Endodermal cell (in vitro differentiated cells): ENCODE data around the gene WDR4. TPM values are rescaled to one million over a fixed set of nuclear protein-coding genes. Genes with fewer than 3 reads are reported as not detected.

ENCODE experiments used
- DNase-seq: peaks from one replicate; pipeline ENCODE4 v3.0.0-alpha.2; 2017
- H3K27ac ChIP-seq: 2 replicates; pipeline ENCODE4 v1.5.1; 2013; ENCODE audit warnings: mild to moderate bottlenecking, low read depth, low read length, moderate library complexity
- H3K27me3 ChIP-seq: 2 replicates; pipeline ENCODE4 v1.6.1; 2013; ENCODE audit warnings: mild to moderate bottlenecking, low read length, moderate library complexity; ENCODE audit not compliant: insufficient read depth, control insufficient read depth, poor library complexity, severe bottlenecking
- H3K36me3 ChIP-seq: 2 replicates; pipeline ENCODE4 v1.7.0; 2013; ENCODE audit warnings: mild to moderate bottlenecking, low read length, moderate library complexity; ENCODE audit not compliant: control insufficient read depth, insufficient read depth
- H3K4me1 ChIP-seq: one replicate; pipeline ENCODE4 v1.7.0; 2013; ENCODE audit warnings: low read length; ENCODE audit not compliant: control insufficient read depth, insufficient read depth
- H3K4me3 ChIP-seq: 2 replicates; pipeline ENCODE4 v1.5.1; 2013; ENCODE audit warnings: mild to moderate bottlenecking, low read length, moderate library complexity
- H3K9ac ChIP-seq: 2 replicates; pipeline ENCODE4 v1.6.1; 2013; ENCODE audit warnings: mild to moderate bottlenecking, low read length, moderate library complexity; ENCODE audit not compliant: poor library complexity, severe bottlenecking; ENCODE audit errors: extremely low read depth
- H3K9me3 ChIP-seq: 2 replicates; pipeline ENCODE4 v1.6.1; 2013; ENCODE audit warnings: mild to moderate bottlenecking, low read length, moderate library complexity; ENCODE audit not compliant: control insufficient read depth
- H3K27ac Mint-ChIP-seq: 2 replicates; pipeline ENCODE4 v1.8.0; 2020; ENCODE audit warnings: mixed read lengths
- H3K27me3 Mint-ChIP-seq: 2 replicates; pipeline ENCODE4 v1.8.0; 2021; ENCODE audit warnings: mild to moderate bottlenecking, mixed read lengths; ENCODE audit not compliant: insufficient read depth
- H3K36me3 Mint-ChIP-seq: 2 replicates; pipeline ENCODE4 v1.8.0; 2020; ENCODE audit warnings: low read depth, mixed read lengths
- H3K4me1 Mint-ChIP-seq: 2 replicates; pipeline ENCODE4 v1.8.0; 2020; ENCODE audit warnings: mixed read lengths
- H3K4me3 Mint-ChIP-seq: 2 replicates; pipeline ENCODE4 v1.8.0; 2020; ENCODE audit warnings: mild to moderate bottlenecking, moderate library complexity, mixed read lengths
- H3K9me3 Mint-ChIP-seq: 2 replicates; pipeline ENCODE4 v1.8.0; 2020; ENCODE audit warnings: mild to moderate bottlenecking, mixed read lengths
- CTCF ChIP-seq: fragments of 200-600 bp; sonication (generic); conservative IDR thresholded peaks from 2 replicates; pipeline ENCODE4 v1.5.0; 2021; ENCODE audit warnings: antibody characterized with exemption, mild to moderate bottlenecking
- WGBS, 2 experiments: methylation state at CpG; one replicate each; pipeline versions ENCODE4 v1.1.5 to v1.1.7; 2013; ENCODE audit warnings: missing lambda C conversion rate in 2 of 2, mixed read lengths in 1 of 2; ENCODE audit not compliant: insufficient coverage in 1 of 2, insufficient read length in 1 of 2; 5-methylcytosine and 5-hydroxymethylcytosine counted together
- total RNA-seq, 2 donors: library from RNA; stranded (reverse); fragmentation: NEBNext Ultra II Directional in 1 of 2; extraction: Animal tissue kit (Norgen Biotek cat#: 25700) in 1 of 2; gene quantifications; 2 replicates in 1 of 2; 3 replicates in 1 of 2; pipeline ENCODE4 v1.2.1, GENCODE V29; 2021

The WDR4 gene
- total RNA-seq, 2 donors from 2014 or later, result 26.7 to 33.5 TPM

GRCh38 chr21:42850866-42851391 is 28.4 kb downstream of the WDR4 start:
- Mint-ChIP-seq H3K4me1 (no peaks in the 10 kb centered on the region), H3K27me3 (no peaks in the 10 kb centered on the region), H3K36me3 (peaks cover 86% of the 10 kb centered on the region), H3K27ac (peak overlapping the region; percentile 35), H3K4me3 (no peak overlapping the region), H3K9me3 (no peaks in the 10 kb centered on the region)
- Histone ChIP-seq H3K4me1 (no peaks in the 10 kb centered on the region), H3K27ac (no peak overlapping the region), H3K9me3 (no peaks in the 10 kb centered on the region), H3K4me3 (no peak overlapping the region), H3K9ac (no peak overlapping the region), H3K27me3 (no peaks in the 10 kb centered on the region), H3K36me3 (peaks cover 85% of the 10 kb centered on the region)
- DNase-seq, result peak; percentile 92
- TF ChIP-seq CTCF, result peak; percentile 80
- 93 to 96% methylated on average over 12 to 21 of the region's 21 CpGs for WGBS, 2 experiments

DNA sequence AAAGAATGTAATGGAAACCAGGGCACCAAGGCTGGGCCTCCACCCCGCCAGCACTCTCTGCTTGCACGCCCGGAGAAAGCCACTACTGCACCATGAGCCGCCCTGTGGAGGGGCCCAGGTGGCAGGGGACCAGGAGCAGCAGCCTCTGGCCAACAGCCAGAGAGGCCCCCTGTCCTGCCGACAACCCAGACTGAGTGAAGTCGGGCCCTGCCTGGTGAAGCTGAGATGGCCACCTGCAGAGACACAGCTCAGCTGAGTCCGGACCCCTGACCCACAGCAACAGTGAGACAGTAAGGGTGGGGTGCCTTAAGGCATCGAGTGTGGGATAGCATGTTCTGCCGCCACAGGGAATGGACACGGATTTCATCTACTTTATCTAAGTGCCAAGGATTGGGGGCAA is 28.9 kb downstream of the WDR4 start:
- H3K4me1 Mint-ChIP-seq, result no peaks in the 10 kb centered on the region
- H3K9me3 ChIP-seq, result no peaks in the 10 kb centered on the region
- H3K27me3 Mint-ChIP-seq, result no peaks in the 10 kb centered on the region
- no peaks in the 10 kb centered on the region for H3K27me3 ChIP-seq
- no peak overlapping the region for H3K9ac ChIP-seq
- no peaks in the 10 kb centered on the region for H3K4me1 ChIP-seq
- peaks cover 84% of the 10 kb centered on the region for H3K36me3 ChIP-seq
- 89 to 93% methylated on average over 9 to 10 of the region's 10 CpGs for WGBS, 2 experiments
- H3K27ac ChIP-seq, result no peak overlapping the region
- no peak for TF ChIP-seq CTCF
- peaks cover 87% of the 10 kb centered on the region for H3K36me3 Mint-ChIP-seq
- H3K4me3 Mint-ChIP-seq, result no peak overlapping the region
- H3K4me3 ChIP-seq, result no peak overlapping the region
- peak overlapping the region; percentile 35 for H3K27ac Mint-ChIP-seq
- H3K9me3 Mint-ChIP-seq, result no peaks in the 10 kb centered on the region
- no peak for DNase-seq

- no peak overlapping the region for H3K9ac ChIP-seq
- peak overlapping the region; percentile 12 for H3K27ac Mint-ChIP-seq
- WGBS, 2 experiments, result 96% methylated on average over 27 to 29 of the region's 29 CpGs
Measured at GRCh38 chr21:42849759-42850412, 29.5 kb downstream of the WDR4 start.

More at GRCh38 chr21:42849759-42850412, 29.5 kb downstream of the WDR4 start:
- no peak for TF ChIP-seq CTCF
- DNase-seq, result no peak
- Histone ChIP-seq H3K4me3 (no peak overlapping the region), H3K36me3 (peaks cover 84% of the 10 kb centered on the region), H3K27me3 (no peaks in the 10 kb centered on the region), H3K4me1 (no peaks in the 10 kb centered on the region), H3K9me3 (no peaks in the 10 kb centered on the region), H3K27ac (no peak overlapping the region)
- Mint-ChIP-seq H3K36me3 (peaks cover 88% of the 10 kb centered on the region), H3K4me1 (no peaks in the 10 kb centered on the region), H3K9me3 (no peaks in the 10 kb centered on the region), H3K27me3 (no peaks in the 10 kb centered on the region), H3K4me3 (no peak overlapping the region)
